NAMALWA (cell line): ENCODE results near the gene PKM.
"Not testable (repeated sequence)": the region's sequence is repeated elsewhere in the genome, so short reads cannot be mapped to it uniquely, and the experiment has no call there.

Experiments used
- DNase-seq: peaks from one replicate; pipeline ENCODE4 v3.0.0-alpha.2; 2015; ENCODE audit warnings: low spot score

PKM gene

GRCh38 chr15:72231066-72231832, at the start of gene PKM:
PKM (minus strand) TSS chr15:72231190; CDS start chr15:72219097, 12,093 bp downstream.
- DNase-seq: peak; percentile 97

GRCh38 chr15:72280751-72281150, 49.8 kb upstream of the PKM start:
- no peak for DNase-seq

GRCh38 chr15:72278737-72279136, 47.7 kb upstream of the PKM start:
- DNase-seq: no peak

GRCh38 chr15:72276326-72276700, 45.3 kb upstream of the PKM start:
- DNase-seq: no peak

DNA sequence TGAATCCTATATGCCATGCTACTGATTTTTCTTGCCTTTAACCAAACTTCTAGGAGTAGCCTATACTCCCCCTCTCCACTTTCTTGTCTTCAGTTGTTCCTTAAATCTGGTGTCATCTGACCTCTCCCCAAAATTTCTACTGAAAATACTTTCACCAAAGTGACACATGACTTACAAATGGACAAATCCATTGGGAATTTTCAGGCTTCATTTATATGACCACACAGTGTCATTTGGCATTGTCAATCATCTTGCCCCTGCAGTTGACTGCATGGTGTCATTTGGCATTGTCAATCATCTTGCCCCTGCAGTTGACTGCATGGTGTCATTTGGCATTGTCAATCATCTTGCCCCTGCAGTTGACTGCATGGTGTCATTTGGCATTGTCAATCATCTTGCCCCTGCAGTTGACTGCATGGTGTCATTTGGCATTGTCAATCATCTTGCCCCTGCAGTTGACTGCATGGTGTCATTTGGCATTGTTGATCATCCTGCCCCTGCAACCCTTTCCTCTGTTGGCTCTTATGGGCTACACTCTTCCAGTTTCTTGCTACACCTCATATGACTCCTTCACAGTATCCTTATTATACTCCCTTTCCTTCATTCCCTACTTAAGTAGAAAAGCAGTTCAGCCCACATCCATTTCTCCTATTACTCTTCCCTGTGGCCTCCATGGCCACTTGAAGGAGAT, 44.8 kb upstream of the PKM start:
- DNase-seq: not testable (repeated sequence)

GRCh38 chr15:72272997-72273352, 42.0 kb upstream of the PKM start:
- no peak for DNase-seq

DNA sequence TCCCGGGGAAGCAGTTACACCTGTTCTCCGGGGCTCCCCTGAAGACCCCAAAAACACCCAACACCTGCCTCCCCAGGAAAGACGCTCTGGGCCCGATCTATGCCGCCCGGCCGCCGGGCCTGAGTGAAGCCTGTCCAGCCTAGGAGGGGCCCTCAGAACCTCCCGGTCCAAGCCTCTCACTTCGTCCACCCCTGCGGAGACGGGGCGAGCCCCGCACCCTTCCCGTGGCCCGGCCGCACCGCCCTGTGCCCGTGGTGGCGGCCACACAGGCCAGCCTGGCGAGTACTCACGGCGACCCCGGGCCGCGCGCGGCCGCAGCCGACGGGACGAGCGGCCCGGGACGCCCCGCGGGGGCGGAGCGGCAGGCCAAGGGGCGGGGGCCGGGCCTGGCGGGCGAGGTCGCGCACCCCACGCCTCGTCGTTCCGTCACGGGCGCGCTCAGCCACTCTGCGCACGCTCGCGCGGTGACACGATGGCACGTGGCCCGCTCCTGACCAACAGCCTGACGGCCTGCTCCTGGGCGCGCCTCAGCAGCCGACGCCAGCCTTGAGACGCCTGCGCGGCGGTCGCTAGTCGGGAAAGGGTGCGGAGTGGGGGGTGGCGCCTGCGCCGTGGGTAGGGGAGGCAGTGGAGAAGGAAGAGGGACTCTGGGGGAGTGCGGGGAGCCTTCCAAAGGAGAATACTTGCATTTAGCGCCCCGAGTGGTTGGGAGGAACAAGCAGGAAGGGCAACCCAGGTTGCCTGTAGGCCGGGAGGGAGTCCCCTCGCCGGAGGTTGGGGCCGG, 41.4 kb upstream of the PKM start, which contains the start of gene PARP6:
TSS of gene PARP6 (minus strand) at position 342 of the 784 bp plus-strand sequence. CDS start 5,077 bp downstream, outside the sequence.
- DNase-seq: peak; percentile 98

- DNase-seq: peak; percentile 31
Observed at GRCh38 chr15:72271895-72272212, 40.9 kb upstream of the PKM start.

DNA sequence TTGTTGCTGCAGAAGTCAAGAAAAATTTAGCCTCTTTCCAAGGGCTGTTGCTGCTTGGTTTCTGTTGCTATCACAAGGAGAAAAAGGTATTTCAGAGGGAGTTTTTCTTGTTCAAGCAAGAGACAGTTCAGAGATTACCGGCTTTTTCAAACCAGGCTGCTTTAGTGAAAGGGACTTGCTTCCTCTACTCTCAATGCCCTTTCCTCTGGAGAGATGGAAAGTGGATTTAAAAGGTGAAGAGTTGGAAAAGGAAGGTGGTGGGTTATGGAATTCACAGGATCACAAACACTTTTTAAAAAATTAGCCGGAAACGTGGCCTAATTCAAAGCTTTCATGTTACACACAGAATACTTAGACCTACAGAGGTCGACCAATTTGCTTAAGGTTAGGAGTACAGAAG, 40.2 kb upstream of the PKM start:
- no peak for DNase-seq

DNA sequence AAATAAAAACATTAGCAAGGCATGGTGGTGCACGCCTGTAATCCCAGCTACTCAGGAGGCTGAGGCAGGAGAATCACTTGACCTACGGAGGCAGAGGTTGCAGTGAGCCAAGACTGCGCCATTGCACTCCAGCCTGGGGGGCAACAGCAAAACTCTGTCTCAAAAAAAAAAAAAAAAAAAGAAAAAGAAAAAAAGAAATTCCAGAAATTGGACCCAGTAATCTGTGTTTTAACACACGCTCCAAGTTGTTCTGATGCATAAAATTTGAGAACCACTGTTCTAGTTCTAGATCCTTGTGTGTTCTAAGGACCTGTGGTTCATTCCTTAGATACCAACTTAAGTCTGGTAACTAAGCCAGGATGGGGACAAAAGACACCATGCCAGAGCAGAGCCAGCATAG, 38.7 kb upstream of the PKM start:
- no peak for DNase-seq

DNA sequence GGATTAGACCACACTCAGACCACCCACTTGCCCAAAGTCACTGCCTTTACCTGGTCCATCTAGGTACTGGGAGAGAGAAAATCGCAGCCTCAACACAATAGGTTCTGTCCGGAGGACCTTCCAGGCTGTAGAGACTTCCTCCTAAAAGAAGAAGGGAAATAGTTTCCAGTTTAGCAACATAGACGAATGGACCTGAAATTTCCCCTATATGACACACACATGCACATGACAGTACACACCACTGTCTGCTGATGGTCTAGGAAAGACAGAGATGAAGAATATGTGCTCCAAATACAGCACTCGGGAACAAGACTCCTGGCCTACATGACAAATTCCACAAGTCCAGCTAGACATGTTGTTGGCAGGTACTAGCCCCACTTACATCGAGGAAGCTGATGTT, 34.0 kb upstream of the PKM start:
- no peak for DNase-seq

DNA sequence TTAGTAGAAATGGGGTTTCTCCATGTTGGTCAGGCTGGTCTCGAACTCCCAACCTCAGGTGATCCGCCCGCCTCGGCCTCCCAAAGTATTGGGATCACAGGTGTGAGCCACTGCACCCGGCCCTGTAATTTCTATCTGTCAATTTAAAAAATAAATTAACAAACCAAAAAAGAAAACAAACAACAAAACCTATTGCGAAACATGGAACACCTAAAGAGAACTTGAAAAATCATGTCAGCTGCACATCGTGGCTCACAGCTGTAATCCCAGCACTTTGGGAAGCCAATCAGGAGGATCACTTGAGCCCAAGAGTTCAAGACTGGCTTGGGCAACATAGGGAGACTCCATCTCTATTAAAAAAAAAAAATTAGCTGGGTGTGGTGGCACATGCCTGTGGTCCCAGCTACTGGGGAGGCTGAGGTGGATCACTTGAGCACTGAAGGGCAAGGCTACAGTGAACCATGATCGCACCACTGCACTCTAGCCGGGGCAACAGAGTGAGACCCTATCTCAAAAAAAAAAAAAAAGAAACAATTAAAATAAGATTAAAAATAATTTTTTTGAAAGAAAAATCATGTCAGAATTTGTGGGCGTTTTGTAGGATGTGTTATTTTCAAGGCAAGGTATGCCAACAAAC, 21.8 kb upstream of the PKM start:
- no peak for DNase-seq

GRCh38 chr15:72249142-72249810, 18.3 kb upstream of the PKM start:
- no peak for DNase-seq

DNA sequence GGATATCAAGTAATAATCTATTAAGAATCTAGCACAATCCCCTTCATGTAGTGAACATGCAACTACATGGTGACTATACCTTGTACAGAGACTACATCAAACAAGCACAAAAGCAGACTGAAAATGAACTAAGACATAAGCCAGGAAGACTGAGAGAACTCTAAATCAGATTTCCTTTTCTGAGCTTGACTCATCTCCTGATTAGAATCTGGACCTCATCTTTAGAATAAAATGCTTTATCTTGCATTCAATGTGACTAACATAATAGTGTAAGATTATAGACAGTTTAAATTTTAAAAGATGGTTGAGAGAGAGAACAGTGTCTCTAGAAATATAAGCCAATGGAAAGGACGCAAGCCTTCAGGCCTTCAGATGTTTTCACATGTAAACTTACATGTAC, 17.5 kb upstream of the PKM start:
- DNase-seq: no peak

DNA sequence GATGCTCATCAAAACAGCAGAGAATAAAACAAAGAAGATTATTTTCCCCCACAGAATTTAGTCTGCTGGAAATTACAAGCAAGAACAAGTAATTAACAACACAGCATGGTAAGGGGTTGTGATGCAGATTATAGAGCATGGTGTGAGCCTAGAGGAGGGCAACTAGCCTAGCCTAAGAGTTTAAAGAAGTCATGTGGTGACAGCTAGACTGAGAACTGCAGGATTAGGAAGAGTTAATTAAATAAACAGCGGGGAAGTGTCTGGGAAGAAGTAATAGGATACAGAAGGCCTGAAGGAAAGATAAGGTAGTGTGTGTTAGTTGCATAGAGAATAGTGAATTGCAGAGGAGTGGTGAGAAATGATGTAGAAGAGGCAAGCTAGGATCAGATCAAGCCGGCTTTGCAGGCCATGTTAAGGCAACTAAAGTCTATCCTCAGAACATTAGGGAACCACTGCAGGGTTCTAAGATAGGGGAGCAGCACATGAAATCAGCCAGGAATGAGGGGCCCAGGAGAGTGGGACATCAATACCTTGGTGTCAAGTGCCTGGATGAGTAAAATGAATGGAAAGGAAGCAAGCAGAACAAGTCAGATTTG, 11.9 kb upstream of the PKM start:
- no peak for DNase-seq

DNA sequence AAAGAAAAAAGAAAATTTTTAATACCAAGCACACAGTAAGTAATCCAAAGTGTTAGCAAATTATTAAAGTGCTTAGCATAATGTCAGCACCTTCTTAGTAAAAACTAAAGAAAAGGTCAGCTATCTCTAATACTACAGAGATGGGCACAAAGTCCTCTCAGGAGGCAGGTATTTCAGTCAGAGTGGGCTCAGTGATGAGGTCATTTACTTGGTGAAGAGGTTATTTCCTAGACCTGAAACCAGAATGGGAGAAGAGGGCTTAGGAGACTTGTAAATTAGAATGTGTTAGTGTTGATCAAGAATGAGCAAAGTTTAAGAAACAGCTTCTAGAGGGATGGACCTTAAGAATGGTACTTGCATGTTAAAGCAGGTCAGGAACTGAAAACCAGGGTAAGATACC, 8.7 kb upstream of the PKM start:
- DNase-seq: no peak

GRCh38 chr15:72238586-72238985, 7.6 kb upstream of the PKM start:
- no peak for DNase-seq

DNA sequence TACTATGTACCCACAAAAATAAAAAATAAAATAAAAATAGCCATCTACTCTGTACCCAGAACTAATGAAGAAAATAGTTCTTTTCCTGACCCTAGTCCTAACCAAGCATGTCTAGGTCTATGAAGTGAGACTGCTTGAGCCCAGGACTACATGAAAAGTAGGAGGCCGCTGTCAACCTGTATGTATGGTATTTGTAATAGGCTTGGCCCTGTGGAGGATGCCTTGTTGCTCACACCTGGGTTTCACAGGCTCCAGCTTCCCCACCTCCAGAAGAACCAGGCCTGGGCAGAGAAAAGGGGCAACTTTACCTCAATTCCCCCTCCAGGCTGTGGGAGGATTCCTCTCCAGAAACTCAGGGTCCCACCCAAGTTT, 6.8 kb upstream of the PKM start:
- DNase-seq: no peak

GRCh38 chr15:72237029-72237852, 6.3 kb upstream of the PKM start:
- DNase-seq: no peak

DNA sequence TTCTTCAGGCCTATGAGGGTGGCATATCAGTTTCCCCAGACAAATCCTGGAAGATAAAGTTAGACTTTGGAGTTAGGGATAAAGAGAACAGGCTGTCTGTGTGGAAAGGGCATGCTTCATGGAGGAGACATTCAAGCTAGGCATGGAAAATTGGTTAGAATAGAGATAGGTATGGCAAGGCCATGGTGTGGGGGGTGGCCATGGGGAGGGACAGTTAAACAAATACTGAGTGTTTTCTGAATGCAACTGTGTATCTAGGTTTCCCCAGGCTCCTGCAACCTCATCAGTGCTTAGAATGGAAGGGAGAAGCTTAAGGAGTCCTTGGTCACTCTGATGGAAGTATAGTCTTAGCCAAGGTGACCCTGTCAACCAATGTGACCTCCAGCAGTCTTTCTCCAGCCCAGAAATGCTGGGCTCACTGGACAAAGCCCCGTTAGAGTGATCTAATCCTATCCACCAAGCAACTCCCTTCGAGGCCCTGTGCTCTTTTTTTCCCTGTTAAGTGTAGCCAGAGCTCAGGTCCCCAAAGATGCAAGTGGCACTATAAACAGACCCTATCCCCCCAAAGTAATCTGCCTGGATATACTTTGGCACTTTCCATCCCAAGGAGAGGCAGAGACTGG, 5.5 kb upstream of the PKM start:
- DNase-seq: no peak
